HL-60/S4 treated with phorbol 12-myristate 13-acetate at 8.2 ng/mL for 4 days and 3 days (cell line): ENCODE data around the gene EMC7.

Experiments
- in situ Hi-C: fragments of 300-500 bp; cut with MboI; formaldehyde crosslinking; loops from 2 replicates; pipeline ENCODE4 v1.15.0; 2022; ENCODE audit warnings: low sequenced_read_pairs

Gene EMC7

GRCh38 chr15:34038871-34039789, 62.5 kb downstream of the EMC7 start, which contains the start of gene AVEN:
TSS of gene AVEN (minus strand) at chr15:34039204. CDS start at chr15:34039046, 158 bp downstream.
- in situ Hi-C loops: no loop called here

- in situ Hi-C loops: no loop called here
These were observed 63.4 kb downstream of the EMC7 start for GRCh38 chr15:34038023-34038870.
